GM19240 (cell line): Measurements from ENCODE around the gene WDR72.
"Not testable (repeated sequence)": the region's sequence is repeated elsewhere in the genome, so short reads cannot be mapped to it uniquely, and the experiment has no call there.

Experiments
- DNase-seq: peaks from one replicate; pipeline ENCODE4 v3.0.0; 2011; ENCODE audit warnings: low spot score; ENCODE audit not compliant: insufficient read length

Gene WDR72

GRCh38 chr15:53759411-53759931 lies at the start of gene WDR72:
TSS of gene WDR72 (minus strand) at chr15:53759663. CDS start at chr15:53733149, 26,514 bp downstream.
- no peak for DNase-seq

DNA sequence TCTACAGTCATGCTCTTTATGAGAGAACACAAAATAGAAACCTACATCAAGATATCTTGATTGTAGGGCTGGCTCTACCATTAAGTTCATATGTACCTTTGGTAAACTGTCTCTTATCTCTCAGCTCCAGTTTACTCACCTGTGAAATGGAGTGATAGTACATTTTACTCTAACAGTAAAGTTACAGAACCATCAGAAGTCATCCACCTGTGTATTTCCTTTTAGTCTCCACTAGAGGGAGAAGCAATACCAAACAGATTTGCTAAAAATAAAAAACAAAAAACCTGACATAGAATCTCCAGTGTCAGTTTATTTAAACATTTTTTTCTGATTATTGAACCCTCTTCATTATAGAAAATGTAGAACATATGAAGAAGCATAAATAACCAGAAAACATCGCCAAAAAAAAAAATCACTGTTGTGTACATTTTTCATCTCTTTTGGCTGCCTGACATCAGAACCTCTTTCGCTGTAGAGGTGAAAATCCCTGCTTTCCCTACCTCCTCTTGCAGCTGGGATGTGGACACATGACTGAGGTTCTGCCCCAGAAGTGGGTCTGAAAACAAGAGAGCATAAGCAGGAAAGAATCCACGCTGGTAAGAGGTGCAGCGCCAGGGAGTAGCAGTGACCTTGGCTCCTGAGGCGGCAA lies 48.7 kb upstream of the WDR72 start:
- DNase-seq = no peak

DNA sequence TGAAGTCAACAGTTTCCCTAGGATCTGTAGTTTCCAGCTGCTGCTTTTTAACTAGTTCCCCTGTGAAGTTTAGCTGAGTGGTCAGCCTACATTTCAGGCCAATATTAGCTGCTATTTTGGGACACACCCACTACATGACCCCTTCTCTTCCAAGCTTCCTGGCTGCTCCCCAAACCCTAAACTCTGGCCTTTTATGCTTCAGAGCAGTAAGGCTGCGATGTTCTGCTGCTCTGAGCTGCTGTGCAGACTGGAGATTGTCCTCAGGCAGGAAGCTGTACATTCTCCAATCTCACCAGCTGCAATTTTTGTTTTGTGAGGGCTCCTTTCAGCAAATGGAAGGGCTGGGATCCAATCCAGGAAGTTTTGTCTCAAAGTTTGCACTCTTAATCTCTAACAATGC lies 48.0 kb upstream of the WDR72 start:
- no peak for DNase-seq

GRCh38 chr15:53802672-53803071 lies 43.2 kb upstream of the WDR72 start:
- DNase-seq = no peak

DNA sequence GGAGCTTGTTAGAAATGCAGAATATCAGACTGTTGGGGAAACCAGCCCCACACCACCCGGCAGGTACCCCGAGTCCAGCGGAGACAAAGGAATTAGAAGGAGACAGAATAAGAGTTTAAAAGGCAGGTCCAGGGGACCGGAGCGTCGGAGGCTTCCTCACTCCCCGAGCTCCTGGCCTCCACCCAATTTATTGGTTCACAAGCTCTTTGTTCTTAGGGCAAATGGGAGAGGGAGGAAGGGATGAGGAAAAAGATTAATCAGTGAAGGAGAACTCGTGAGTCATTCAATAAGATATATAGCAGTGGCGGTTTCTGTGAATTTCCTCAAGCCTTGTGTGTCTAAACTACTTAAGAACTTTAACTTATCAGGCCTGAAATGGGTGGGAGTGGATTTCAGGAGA lies 32.1 kb upstream of the WDR72 start:
- DNase-seq = no peak

DNA sequence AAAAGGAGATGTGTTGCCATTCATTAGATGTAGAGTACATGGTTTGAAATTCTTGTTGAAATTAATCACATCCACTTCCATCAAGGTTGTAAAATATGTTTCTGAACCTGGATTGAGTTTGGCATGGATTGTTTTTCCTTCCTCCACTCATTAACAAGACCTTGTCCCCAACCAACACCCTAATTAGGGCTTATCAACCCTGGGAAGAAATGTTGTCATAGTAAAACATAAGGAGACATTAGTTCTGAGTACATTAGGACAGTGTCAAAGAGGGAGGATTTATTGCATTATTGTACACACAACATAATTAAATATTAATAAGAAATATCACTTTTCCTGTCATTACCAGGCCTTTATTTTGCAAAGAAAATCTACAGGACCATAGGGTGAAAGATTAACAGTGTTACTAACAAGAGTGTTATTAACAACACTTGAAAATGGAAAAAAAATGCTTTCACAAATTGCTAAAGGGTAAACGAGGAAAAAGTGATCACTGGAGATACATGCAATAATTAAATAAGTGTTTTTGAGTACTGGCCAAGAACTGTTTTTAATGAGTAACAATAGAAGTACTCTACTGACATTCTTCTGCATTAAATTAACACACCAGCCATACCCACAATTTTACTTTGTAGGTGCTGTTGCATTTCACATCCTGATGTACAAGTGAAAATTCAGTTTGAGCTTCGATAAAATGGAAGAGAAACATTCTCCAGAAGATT lies 30.4 kb upstream of the WDR72 start:
- DNase-seq = no peak

DNA sequence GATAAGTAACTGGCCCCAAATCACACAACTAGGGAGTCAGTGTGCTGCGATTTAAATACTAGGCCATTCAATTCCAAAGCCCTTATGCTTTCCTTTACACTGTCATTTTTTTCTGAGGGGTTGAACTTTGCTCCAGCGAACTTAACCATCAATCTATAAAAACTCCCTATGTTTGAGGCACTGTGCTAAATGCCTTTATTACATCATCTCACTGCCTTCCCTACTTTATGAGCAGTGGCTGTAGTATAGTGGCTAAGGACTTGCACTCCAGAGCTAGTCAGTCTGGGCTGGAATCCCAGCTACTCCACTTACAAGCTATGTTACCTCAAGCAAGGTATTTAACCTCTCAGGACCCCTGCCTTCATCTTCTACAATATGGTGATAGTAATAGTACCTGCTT lies 26.9 kb upstream of the WDR72 start:
- DNase-seq = no peak

DNA sequence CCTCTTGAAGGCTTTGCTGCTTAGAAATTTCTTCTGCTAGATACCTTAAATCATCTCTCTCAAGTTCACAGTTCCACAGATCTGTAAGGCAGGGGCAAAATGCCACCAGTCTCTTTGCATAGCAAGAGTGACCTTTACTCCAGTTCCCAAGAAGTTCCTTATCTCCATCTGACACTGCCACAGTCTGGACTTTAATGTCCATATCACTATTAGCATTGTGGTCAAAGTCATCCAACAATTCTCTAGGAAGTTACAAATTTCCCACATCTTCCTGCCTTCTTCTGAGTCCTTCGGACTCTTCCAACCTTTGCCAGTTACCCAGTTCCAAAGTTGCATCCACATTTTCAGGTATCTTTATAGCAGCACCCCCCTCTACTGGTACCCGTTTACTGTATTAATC lies 25.8 kb upstream of the WDR72 start:
- DNase-seq = not testable (repeated sequence)

DNA sequence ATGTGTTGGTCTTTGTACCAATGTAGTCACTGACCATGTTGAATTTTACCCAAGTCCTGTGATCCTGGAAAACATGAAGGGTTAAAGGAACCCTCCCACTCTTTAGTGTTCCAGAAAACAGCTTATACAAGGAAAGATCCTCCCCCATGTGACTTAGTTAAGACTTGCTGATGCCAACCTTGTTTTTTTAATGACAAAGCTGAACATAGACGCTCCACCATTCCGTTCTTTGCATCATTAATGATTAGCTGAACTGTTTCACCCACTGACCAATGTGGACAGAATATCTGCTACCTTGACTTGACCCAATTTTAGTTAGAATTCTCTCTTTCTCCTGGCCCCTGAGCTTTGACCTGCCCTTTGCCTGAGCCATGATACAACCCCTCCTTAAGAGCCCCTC lies 3.5 kb upstream of the WDR72 start:
- no peak for DNase-seq

DNA sequence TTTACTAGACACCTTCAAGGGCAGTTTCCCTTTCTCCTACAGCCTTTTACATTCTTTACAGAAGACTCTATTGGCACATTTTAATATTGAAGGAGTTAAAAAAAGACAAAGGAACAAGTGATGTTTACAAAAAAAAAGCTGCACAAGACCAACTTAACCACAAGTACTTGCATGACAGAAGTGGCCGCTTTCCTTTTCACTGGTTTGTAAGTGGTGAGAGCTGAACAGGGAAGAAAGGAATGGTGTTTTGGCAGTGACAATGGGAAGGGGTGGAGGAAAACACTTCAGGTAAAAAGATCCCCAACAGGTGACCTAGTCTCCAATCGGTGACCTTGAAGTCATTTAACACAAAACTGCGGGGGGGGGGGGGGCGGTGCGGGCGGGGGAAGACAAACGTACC lies 1.1 kb downstream of the WDR72 start:
- no peak for DNase-seq

GRCh38 chr15:53757906-53758305 lies 1.6 kb downstream of the WDR72 start:
- no peak for DNase-seq

GRCh38 chr15:53753813-53754212 lies 5.7 kb downstream of the WDR72 start:
- no peak for DNase-seq

DNA sequence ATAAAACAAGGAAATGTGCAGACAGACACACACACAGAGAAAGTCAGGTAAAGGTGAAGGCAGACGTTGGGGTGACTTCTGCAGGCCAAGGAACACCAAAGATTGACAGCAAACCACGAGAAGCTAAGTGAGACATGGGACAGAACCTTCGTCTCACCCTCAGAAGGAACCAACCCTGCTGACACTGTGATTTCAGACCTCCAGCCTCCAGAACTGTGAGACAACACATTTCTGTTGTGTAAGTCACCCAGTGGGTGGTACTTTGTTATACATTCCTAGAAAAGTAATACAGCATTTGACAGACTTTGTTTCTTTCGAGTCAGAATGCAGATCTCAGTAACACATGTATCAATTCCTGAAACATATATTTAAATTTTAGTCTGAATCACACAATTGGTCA lies 7.1 kb downstream of the WDR72 start:
- no peak for DNase-seq

DNA sequence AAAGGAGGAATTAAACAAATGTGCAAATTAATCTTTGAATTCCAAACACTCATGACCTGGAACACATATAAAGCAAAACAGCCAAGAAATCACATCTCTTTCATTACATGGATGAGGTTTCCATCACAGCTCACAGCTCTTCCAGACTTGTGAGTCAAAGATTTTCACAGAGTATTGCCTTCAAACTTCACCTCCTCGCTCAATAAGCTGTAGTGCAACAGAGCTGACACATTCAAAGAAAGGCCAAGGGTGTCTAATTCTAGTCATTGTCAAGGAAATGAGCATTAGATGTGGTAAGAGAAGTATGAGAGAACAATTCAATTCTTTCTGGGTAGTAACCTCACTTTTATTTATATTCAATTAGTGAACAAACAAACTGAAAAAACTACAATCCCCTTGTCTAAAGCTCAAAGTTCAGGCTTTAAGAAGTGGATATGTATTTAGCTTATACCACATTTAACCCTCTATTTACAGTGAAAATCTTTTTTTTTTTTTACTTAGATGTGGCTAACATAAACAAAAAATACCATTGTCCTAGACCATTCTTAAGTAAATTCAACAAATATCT lies 11.9 kb downstream of the WDR72 start:
- no peak for DNase-seq

GRCh38 chr15:53746101-53746500 lies 13.4 kb downstream of the WDR72 start:
- no peak for DNase-seq

- no peak for DNase-seq
Measured at GRCh38 chr15:53739651-53740050, 19.8 kb downstream of the WDR72 start.

DNA sequence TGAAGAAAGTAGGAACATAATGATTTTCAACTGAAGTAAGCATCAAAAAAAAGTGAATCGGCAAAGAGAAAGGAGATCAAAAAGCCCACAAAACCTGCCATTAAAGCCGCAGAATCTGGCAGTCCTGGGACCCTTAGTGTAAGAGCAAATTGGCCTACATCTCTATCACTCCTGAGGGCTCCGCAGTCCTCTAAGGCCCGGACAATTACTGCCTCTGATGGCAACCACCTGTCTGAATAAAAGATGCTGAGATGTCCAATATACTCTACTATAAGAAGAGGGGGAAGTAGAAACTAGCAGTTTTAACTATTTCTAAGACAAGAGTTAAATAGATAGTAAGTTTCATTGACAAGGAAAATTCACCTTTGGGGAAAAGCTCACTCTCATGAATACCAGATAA lies 20.3 kb downstream of the WDR72 start:
- DNase-seq = no peak

DNA sequence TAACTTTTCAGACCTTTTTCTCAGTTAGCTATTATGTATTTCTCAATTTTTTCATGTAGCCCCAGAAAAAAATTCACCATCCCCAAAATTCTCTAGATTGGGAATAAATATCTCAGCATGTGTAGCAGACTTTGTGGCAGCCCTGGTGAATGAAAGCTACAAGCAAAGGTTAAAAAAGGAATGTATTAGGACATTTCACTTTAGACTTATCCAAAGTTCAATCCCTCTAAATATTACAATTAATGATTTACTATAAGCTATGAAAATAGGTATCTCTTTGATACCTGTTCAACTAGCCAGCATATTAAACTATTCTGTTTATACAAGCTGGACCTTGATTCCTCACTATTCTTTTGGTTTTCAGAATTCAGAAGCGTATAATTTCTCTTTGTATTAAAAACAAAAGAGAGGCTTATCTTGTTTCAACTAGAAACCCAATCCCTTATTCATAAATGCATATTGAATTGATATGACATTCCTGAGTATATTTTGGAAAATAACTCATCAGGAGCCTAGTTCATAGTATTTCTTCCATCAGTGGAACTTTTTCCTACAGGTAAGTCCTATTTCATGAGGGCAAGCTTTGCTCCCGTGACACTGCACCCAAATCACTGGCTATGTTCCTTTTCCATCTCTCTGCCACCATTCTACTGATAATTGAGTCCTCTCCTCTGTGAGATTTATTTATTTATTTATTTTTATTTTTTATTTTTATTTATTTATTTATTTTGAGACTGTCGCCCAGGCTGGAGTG lies 38.0 kb downstream of the WDR72 start:
- DNase-seq = no peak

GRCh38 chr15:53716909-53717876 lies 42.3 kb downstream of the WDR72 start:
- no peak for DNase-seq

DNA sequence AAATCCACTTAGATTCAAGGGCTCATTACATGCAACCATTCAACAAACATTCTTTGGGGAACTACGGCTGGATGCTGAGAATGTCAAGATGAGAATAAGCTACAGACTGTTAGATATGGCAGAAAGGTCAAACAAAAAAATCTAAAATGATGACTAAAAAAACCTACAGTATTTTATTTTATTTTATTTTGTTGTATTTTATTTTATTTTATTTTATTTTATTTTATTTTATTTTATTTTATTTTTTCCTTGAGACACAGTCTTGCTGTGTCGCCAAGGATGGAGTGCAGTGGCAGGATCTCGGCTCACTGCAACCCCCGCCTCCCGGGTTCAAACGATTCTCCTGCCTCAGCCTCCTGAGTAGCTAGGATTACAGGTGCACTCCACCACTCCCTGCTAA lies 46.2 kb downstream of the WDR72 start:
- no peak for DNase-seq

DNA sequence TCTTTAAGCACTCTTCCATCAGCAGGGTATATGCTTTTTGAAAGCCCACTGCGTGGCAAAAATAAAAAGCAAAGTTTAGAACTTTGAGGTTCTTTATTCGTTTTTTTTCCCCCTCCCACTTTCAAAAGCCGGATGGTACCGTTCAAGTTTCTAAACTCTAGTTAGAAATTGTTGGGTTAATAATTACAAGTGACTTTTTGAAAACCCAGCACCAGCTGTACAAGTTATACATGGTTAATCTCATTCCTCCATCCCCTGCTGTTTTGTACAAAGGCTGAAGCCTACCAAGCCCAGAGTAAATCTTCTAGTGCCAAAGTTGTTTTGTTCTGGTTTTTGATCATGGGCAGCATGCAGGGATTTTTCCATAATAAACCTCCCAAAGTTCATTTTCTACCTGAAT lies 48.6 kb downstream of the WDR72 start:
- no peak for DNase-seq
